Mesenteric fat pad (tissue), 1 donor: ENCODE results near the gene GABRG1. TPM values are rescaled to one million over a fixed set of nuclear protein-coding genes. Genes with fewer than 3 reads are reported as not detected.
A peak's percentile ranks its signal among the peaks of the same experiment; 100 is the strongest.

Source experiments
- DNase-seq: peaks from one replicate; pipeline ENCODE4 v3.0.0-alpha.2; 2020; ENCODE audit warnings: low spot score
- long read RNA-seq: library from polyadenylated mRNA; unstranded; transcript quantifications from one replicate; pipeline ENCODE4 v2.0.0, GENCODE V29; 2020
- total RNA-seq: library from RNA; stranded (reverse); fragmentation: NEBNext Ultra II Directional; extraction: Animal tissue kit (Norgen Biotek cat#: 25700); gene quantifications from one replicate; pipeline ENCODE4 v1.2.1, GENCODE V29; 2021
- donor health status: DM: yes; HTN: yes; CAD: no.

GABRG1 gene
- total RNA-seq: 0.16 TPM
- long read RNA-seq: 0 reads

- no peak for DNase-seq
Observed at GRCh38 chr4:46123913-46124755, at the start of gene GABRG1. TSS of gene GABRG1 (minus strand) at chr4:46124054. CDS start at chr4:46123913, 141 bp downstream.

- no peak for DNase-seq
Observed at GRCh38 chr4:46146993-46147392, 23.1 kb upstream of the GABRG1 start.

GRCh38 chr4:46131498-46132057 lies 7.7 kb upstream of the GABRG1 start:
- no peak for DNase-seq

- peak; percentile 47 for DNase-seq
Observed at GRCh38 chr4:46124773-46125413, 1.0 kb upstream of the GABRG1 start.

- no peak for DNase-seq
Observed at GRCh38 chr4:46081674-46082073, 42.2 kb downstream of the GABRG1 start.

- DNase-seq: no peak
Observed at GRCh38 chr4:46081248-46081647, 42.6 kb downstream of the GABRG1 start.

- DNase-seq: no peak
Observed at GRCh38 chr4:46073778-46074177, 50.1 kb downstream of the GABRG1 start.

GRCh38 chr4:46051392-46051791 lies 72.5 kb downstream of the GABRG1 start:
- no peak for DNase-seq

- DNase-seq: no peak
Observed at GRCh38 chr4:46032056-46032455, 91.8 kb downstream of the GABRG1 start.

- no peak for DNase-seq
Observed at GRCh38 chr4:46016306-46016705, 107.5 kb downstream of the GABRG1 start.

- no peak for DNase-seq
Observed at GRCh38 chr4:45992728-45993127, 131.1 kb downstream of the GABRG1 start.

- no peak for DNase-seq
Observed at GRCh38 chr4:45989775-45990174, 134.1 kb downstream of the GABRG1 start.

GRCh38 chr4:45987858-45988257 lies 136.0 kb downstream of the GABRG1 start:
- DNase-seq: no peak
